Activated T-cell treated with anti-CD3 and anti-CD28 coated beads, Interleukin-2, amount 50 U/mL, for 1 hour (primary cell): Measurements from ENCODE around the gene SERINC5.
"Not testable (repeated sequence)": the region's sequence is repeated elsewhere in the genome, so short reads cannot be mapped to it uniquely, and the experiment has no call there.

Experiments
- DNase-seq: peaks from one replicate; pipeline ENCODE4 v3.0.0-alpha.2; 2020

The SERINC5 gene

DNA sequence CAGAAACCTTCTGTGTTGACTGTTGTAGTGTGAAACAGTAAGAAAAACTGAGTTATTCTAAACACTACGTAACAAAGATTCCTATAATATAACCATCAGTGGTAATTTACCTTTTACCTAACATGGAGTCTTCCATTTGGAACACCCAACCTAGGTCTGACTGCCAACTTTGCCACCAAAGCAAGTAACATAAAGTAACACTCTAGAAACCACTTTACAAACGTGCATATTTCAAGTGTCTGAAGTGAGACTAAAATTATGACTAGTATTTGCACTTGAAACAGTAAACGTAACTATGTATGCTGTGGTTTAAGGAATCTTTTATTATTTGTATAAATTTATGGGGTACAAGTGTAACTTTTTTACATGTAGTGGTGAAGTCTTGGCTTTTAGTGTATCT, 95.6 kb downstream of the SERINC5 start:
- DNase-seq: no peak

DNA sequence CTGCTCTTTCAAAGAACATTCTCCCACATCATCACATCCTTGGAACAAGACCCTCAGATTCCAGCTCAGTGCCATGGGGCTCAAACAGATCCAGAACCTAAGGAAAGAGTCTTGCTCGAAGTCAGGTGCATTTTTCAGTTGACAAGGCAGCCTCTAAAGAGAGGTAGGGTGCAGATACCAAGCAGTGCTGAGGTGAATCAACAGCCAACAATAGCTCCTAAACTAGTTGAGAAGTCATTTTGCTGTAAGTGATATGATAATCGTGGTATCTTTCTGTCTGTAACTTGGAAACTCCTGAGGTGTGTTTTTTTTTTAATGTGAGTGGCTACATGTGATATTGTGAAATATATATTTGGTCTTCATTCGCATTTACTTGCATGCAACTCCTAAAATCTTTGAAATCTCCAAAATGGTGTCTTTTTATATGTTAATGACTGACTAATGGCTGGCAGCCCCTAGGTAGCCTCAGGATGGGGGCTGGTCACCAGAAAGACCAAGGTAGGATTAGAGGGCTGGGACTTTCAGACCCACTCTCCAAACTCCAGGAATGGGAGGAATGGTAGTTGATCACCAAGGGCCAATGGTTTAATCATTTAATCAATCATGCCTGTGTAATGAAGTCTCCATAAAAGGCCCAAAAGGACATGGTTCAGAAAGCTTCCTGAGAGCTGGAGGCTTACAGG, 96.6 kb downstream of the SERINC5 start:
- no peak for DNase-seq

DNA sequence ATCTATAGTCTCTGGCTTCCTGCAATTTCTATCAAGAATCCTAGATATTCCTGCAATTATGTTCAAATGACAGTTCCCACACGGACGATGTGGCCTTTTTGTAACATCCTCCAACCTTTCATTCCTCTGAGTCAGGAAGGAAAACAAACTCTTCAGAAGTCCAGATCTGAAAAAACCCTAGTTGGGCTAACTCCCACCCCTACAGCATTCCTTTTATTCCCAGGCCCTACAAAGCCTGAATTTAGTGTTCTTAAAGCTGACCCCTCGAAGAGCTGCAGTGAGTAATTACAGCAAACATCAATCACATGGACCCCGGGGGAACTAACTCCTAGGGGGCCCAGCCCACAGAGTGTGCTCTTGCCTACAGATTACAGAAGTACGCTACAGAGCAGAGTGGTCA, 99.7 kb downstream of the SERINC5 start:
- DNase-seq: no peak

DNA sequence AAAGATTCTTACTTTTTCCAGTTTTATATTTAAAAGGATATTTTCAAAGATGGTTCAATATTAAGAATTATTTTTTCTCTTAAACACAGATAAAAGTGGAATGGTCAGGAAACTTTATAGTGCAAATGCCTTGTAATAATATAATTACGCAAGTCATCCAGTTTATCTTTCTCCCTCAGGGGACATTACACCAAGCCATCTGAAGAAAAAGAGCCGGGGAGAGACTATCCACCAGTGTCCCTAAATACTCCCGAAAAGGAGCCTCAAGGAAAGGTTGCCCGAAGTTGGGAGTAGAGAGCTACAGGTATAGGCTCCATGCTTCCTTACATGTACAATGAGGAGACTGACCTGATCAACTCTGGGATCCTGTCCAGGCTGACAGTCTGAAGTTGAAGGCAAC, 101.1 kb downstream of the SERINC5 start:
- DNase-seq: no peak

DNA sequence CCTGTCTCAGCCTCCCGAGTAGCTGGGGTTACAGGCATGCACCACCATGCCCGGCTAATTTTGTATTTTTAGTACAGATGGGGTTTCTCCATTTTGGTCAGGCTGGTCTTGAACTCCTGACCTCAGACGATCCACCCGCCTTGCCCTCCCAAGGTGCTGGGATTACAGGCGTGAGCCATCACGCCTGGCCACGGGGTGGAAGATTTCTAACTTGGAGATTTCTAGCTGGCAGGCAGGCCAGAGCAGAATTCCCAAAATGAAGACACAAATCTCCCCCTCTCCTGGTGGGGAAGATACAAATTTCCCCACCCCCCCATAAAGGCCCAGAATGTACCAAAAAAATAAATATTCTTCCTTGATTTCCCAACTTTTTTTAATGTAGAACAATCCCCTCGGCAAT, 101.6 kb downstream of the SERINC5 start:
- DNase-seq: not testable (repeated sequence)

DNA sequence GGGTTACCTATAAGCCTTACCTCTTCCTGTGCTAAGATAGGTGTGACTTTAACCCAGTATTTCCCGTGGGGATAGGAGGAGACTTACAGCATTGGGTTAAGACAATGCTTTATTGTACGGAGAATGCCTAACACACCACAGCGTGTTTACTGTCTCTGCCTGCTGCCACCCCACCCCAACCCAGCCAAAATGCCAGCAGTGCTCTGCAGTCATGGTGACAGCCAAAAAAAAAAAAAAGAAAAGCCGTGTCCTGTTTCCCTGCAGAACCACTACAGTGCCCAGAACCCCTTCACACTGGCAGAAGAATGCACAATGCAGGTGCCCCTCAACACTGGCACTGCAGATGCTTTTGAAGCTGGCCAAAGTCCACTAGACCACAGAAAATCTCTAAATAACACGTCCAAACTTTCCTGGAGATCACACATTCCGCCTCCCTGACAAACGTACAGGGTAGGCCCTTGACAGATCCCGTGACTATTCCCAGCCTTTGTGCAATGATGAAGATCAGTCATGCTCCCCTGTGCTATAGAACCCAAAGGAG, 102.2 kb downstream of the SERINC5 start:
- DNase-seq: no peak

DNA sequence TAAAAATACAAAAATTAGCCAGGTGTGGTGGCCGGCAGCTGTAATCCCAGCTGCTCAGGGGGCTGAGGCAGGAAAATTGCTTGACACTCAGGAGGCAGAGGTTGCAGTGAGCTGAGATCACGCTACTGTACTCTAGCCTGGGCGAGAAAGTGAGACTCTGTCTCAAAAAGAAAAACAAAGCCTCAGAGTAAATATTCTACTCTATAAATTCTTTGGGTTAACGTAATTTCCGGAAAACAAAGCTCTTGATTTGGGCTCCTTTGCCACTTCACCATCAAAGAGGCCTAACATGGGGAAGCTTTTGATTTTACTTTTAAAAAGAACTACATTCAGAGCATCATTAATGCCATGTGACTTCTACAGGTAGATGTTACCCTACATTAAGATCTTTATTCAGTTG, 103.1 kb downstream of the SERINC5 start:
- DNase-seq: no peak

DNA sequence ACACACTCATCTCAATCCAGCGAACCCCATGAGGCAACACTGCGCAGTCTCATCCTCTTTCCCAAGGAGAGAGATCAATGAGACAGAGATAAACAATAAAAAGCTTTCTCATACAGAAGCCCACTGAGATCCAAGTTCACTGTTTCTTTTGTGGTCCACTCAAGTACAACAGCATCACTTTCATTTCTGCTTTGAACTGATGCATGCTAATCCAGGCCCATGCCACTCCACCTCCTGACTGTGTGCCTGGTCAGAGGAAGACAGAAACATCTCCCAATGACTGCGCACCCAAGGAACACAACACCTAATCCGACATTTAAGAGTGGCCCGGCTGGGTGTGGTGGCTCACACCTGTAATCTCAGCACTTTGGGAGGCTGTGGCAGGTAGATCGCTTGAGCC, 104.0 kb downstream of the SERINC5 start:
- no peak for DNase-seq

DNA sequence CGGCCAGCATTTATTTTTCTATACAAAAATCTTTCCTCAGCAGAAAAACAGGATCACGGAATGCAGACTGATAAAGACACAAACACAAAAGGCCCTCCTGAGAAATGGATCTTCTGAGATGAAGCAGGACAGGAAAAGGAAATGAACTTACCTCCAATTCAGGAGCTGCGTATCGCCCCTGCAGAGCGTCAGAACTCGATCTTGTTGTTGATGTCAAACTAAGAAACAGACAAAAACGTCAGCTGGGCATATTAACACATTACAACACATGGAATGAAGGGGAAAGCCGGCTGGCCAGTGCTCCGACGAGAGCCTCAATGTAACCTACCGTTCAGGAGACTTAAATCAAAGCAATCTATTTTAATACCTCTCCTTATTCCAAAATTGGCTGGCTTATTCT, 105.1 kb downstream of the SERINC5 start:
- DNase-seq: no peak

DNA sequence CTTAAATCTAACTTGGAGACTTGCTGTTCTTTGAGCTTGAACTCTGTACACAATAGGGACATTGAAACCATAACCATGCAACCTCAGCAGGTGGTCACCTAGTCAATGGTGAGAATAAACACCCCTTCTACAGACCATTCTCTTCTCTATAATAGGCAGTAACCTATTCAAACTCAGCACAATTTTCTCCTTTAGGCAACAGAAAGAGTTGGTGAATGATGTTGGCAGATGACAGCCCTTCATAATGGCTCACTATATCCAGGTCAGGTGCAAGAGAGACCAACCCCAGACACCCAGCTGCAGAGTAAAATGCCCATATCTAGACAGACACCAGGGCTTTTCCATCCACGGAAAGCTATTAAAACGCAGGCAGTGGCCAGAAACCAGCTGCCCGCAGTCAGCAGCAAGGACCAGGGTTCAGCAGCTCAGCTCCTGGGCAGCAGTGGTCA, 106.7 kb downstream of the SERINC5 start:
- no peak for DNase-seq

DNA sequence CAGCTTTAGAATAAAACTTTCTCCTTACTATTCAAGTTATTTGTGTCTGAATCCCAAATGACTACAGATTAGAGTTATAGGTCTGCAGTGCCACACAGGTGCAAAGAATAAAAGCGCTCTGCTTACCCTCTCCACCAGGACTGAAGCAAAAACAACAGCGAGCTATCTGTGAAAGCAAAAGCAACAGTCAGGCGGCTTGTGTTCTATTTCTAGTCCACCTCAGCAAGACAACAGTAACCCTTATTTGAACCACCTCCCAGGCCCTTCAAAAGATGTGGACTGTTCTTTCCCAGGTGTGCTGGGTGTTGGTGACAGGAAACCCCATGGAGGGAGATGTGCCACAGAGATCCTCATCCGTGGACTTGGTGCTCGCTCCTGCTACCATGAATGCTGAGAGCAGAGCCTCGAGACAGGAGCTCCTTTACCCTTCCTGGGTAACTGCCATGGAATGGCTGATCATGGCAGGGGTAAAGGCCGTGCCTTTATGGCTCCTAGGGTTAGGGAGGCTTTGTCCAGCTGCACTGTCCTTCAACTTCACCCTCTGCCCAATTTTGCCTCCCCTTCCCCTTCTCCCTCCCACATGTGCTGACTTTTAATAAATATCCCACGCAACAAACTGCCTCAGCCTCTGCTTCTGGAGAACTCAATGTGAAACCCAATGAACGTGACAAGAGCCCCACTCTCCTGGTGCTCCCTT, 108.6 kb downstream of the SERINC5 start:
- DNase-seq: no peak

DNA sequence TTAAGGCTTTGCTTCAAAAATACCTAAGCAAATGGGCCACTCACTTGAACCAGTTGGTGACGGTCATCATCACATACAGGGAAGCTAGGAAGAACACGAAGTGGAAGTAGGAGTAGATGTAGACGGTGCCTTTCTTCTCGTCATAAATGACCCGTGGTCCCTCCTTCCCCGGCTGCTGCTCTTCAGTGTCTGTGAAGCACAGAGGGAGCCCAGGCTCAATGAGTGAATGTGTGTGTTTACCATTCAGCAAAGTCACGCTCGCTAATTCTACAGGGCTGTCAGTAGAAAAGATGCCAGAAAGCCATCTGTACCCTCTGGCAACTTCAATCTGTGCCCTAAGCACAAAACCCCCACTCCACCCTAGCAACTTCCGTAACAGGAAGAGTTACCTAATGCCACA, 109.8 kb downstream of the SERINC5 start:
- DNase-seq: no peak

DNA sequence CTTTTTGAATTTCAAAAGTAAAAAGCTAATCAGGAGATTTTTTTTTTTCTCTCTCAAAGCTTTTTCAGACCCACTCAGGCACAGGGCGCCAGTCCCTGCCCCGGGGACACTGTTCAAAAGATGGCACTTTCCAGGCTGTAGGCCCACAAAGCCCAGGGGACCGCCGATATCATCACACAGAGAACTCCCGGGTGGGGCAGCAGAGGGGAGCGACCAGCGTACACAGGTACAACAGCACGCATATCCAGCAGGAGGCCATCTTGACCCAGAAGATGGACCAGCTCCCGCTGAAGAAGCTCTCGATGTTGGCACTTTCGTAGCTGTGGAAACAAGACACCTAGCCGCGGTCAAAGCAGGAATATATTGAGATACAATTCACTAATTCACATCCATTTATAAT, 112.4 kb downstream of the SERINC5 start:
- no peak for DNase-seq

DNA sequence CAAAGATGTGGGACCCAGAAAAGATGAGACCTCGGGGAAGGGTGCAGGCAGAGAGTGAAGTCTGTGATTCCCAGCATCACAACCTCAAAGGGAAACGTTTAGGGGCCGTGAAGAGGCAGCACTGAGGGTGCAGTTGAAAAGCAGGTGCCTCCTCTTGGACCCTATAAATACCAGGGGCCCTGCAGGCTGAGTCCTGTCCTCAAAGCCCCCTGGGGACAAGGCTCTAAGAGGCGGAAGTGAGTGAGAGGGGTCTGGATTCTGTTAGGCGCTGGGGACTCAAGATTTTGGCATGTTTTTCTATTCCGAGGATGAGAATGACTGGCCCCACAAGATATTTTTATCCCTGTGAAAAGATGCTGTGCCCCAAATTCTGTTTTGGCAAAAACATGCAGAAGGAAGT, 112.9 kb downstream of the SERINC5 start:
- no peak for DNase-seq

DNA sequence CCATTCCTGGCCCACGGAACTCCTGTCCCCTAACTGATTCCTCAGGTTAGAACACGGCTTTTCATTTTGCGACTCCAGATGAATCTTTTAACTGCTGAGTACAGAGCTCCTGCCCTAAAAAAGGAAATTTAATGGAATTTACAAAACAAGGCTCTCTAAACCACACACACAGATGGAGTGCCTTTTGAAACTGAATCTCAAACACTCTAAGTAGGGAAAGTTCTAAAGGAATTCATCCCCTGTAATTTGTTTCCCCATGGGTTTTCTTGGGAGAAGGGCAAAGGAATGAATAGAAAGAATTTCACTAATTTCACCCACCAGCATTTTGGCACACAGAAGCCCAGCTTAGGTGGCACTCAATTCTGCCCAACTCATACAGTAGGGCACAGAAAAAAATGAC, 114.2 kb downstream of the SERINC5 start:
- DNase-seq: no peak

DNA sequence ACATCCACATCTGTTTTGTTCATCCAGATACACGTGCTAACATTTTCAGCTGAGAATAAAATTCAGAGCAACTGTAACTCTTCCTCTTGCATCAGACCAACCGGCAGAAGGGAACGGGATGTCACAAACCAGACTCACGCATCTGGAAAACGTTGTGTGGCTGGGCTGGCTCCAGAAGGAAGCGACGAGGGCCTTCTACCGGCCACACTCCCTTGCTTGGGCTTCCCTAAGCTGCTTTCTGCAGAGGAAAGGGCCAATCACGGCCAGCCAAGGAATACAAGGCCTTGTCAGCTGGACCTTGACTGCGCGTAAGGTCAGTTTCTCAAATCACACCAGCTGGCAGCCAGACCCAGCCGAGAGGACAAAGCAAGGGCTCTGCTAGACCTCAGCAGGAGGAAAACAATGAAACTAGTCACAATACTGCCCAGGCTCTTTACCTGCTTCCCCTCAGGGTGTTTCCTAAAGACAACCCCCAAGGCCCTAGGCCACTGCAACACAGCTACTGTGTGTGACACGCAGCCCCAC, 114.6 kb downstream of the SERINC5 start:
- no peak for DNase-seq

DNA sequence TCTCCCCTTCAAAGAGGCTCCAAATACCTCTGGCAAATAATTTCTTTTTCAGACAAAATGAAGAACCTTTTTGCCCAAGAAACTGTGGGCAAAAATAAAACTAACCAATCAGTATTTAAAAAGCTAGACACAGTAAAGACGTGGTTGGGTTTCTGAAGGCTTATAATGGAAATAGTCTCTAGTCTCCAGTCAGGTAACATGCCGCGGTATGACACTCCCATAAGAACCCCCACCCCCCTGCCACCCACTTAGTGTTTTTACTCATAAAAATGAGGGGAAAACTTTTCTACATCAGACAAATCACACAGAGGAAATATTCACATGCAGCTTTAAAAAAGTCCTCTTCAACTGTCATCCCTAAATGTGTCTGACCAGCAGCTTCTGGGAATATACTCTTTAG, 115.4 kb downstream of the SERINC5 start:
- no peak for DNase-seq

DNA sequence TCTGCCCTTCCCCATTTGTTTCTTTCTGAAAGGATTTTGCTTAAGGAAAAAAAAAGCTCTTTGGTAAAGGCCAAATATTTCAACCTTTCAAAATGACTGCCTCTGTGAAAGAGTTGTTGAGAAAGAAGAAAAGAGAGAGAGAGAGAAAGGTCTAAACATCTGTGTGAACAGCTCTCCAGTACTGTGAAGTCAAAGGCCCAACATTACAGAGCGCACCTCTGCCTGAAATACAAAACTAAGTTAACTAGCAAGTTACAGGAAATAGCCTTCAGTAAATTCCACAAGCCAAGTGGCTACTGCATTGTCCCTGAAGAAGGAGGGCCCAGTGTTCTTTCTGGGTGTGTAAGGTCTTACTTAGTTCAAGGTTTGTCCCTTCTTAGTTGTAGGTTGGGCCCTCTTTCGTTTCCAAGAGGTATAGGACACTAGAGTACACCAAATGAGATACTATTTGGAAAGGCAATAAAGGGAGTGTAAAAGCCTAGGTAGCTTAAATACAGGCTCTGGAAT, 116.3 kb downstream of the SERINC5 start:
- DNase-seq: no peak

DNA sequence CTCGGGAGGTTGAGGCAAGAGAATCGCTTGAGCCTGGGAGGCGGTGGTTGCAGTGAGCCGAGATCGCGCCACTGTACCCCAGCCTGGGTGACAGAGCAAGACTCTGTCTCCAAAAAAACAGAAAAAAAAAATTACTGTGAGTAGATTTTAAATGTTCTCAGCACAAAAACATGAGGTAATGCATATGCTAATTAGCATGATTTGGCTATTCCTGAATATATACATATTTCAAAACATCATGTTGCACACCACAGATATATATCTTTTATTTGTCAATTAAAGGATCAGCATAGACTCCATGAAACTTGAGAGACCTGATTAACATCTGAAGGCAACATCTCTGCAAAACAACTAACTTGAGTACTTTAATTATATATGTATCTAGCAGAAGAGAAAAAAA, 117.4 kb downstream of the SERINC5 start:
- no peak for DNase-seq

DNA sequence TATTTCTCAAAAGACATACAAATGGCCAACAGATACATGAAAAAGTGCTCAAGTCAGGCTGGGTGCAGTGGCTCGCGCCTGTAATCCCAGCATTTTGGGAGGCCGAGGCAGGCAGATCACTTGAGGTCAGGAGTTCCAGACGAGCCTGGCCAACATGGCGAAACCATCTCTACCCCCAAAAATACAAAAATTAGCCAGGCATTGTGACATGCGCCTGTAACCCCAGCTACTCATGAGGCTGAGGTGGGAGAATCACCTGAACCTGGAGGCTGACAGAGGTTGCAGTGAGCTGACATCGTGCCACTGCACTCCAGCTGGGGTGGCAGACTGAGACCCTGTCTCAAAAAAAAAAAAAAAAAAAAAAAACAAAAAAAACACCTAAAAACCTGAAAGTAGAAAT, 119.0 kb downstream of the SERINC5 start:
- peak; percentile 44 for DNase-seq

DNA sequence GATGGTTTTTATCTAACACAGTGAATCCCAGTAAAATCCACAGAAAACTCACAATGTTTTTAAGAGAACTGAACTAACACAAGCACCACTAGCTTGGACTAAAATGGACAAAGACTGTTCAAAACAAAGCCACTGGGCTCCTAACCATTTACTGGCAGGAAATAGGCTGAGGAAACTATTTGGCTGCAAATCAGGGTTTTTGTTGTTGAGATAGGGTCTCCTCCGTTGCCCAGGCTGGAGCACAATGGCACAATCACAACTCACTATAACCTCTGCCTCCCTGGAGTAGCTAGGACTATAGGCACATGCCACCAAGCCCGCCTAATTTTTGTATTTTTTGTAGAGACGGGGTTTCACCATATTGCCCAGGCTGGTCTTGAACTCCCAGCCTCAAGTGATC, 121.0 kb downstream of the SERINC5 start:
- DNase-seq: no peak

DNA sequence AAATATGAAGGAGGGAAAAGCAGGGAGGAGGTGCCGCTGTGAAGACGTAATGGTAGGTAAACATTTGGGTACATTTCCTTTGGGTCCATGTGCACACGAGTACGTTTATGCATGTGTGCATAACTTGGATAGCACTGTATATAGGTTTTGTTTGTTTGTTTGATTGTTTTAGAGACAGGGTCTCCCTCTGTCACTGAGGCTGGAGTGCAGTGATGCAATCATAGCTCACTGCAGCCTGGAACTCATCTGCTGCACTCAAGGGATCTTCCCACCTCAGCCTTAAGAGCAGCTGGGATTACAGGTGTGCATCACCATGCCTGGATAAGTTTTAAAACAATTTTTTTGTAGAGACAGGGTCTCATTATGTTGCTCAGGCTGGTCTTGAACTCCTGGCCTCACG, 126.7 kb downstream of the SERINC5 start:
- no peak for DNase-seq

DNA sequence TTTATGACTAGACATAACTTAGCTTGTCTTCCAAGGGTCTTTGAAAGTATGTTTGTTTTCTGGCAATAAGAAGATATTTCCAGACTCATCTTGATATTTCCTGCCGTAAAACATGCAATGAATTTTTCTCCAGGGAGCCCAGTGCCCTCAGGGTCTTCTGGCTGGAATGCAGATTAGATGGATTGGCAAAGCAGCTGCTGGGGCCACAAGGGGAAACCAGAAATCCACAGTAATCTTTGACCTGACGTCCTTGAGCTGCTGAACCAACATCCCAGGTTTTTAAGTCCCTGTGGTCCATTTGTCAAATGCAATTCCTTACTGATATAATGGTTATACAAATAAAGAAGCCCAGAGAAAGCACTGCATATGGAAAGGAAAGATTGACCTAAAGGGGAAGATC, 127.7 kb downstream of the SERINC5 start:
- DNase-seq: no peak

DNA sequence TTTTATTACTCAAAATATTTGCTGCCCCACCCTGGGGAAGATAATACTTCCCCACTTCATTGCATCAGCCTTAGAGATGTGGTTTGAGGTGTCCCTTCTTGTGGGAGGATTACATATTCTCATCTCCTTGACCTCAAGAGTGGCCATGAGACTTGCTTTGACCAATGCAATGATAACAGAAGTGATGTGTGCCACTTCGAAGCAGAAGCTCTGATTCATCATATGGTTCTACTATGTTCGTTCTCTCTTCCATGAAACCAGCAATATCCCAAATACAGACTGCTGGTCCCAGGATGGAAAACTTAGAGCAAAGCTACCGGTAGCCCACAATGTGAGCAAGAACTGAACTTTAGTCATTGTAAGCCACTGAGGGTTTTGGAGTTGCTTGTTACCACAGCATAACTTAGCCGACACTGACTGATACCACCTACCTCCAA, 128.7 kb downstream of the SERINC5 start:
- no peak for DNase-seq
